A204.1 (cell line): Measurements from ENCODE around the gene OBSL1.

Source experiments
- FAIRE-seq: peaks from 2 replicates; lab custom pipeline; 2012; peaks lifted over from hg19 to GRCh38; lab: Jason Lieb, UNC

The OBSL1 gene

GRCh38 chr2:219530048-219530963 lies 41.0 kb downstream of the OBSL1 start:
- FAIRE-seq: no peak

GRCh38 chr2:219527472-219527871 lies 43.9 kb downstream of the OBSL1 start:
- FAIRE-seq: no peak

- no peak for FAIRE-seq
Measured at GRCh38 chr2:219527076-219527394, 44.3 kb downstream of the OBSL1 start.

GRCh38 chr2:219526320-219527075 lies 44.8 kb downstream of the OBSL1 start:
- no peak for FAIRE-seq

- FAIRE-seq: no peak
Measured at GRCh38 chr2:219525533-219526232, 45.7 kb downstream of the OBSL1 start.

- no peak for FAIRE-seq
Measured at GRCh38 chr2:219524817-219525216, 46.5 kb downstream of the OBSL1 start.

GRCh38 chr2:219523031-219523671 lies 48.2 kb downstream of the OBSL1 start:
- FAIRE-seq: no peak

- no peak for FAIRE-seq
Measured at GRCh38 chr2:219522111-219523030, 49.0 kb downstream of the OBSL1 start.

- FAIRE-seq: no peak
Measured at GRCh38 chr2:219521066-219521880, 50.1 kb downstream of the OBSL1 start.

- FAIRE-seq: no peak
Measured at GRCh38 chr2:219520079-219520478, 51.3 kb downstream of the OBSL1 start.

GRCh38 chr2:219519526-219519916 lies 51.8 kb downstream of the OBSL1 start:
- FAIRE-seq: no peak

- FAIRE-seq: no peak
Measured at GRCh38 chr2:219517954-219518778, 53.2 kb downstream of the OBSL1 start.

GRCh38 chr2:219516888-219517287 lies 54.5 kb downstream of the OBSL1 start:
- no peak for FAIRE-seq

- no peak for FAIRE-seq
Measured at GRCh38 chr2:219515874-219516629, 55.3 kb downstream of the OBSL1 start.

GRCh38 chr2:219514836-219515235 lies 56.5 kb downstream of the OBSL1 start:
- no peak for FAIRE-seq

- FAIRE-seq: no peak
Measured at GRCh38 chr2:219514196-219514761, 57.1 kb downstream of the OBSL1 start, which contains the start of gene ASIC4. TSS of gene ASIC4 (plus strand) at chr2:219514482. CDS start at chr2:219514725, 243 bp downstream.

- FAIRE-seq: no peak
Measured at GRCh38 chr2:219513787-219514186, 57.6 kb downstream of the OBSL1 start.

GRCh38 chr2:219512524-219513216 lies 58.7 kb downstream of the OBSL1 start:
- FAIRE-seq: no peak
